Activated T-cell treated with anti-CD3 and anti-CD28 coated beads, Interleukin-2, amount 50 U/mL, for 48 hours (primary cell): Measurements from ENCODE around the gene HMSD.
"Not testable (repeated sequence)": the region's sequence is repeated elsewhere in the genome, so short reads cannot be mapped to it uniquely, and the experiment has no call there.

Experiments
- DNase-seq, 2 experiments: peaks; one replicate each; pipeline ENCODE4 v3.0.0-alpha.2; 2020

The HMSD gene, protein sequence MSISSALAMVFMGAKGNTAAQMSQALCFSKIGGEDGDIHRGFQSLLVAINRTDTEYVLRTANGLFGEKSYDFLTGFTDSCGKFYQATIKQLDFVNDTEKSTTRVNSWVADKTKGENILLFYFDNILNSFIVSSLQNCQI

DNA sequence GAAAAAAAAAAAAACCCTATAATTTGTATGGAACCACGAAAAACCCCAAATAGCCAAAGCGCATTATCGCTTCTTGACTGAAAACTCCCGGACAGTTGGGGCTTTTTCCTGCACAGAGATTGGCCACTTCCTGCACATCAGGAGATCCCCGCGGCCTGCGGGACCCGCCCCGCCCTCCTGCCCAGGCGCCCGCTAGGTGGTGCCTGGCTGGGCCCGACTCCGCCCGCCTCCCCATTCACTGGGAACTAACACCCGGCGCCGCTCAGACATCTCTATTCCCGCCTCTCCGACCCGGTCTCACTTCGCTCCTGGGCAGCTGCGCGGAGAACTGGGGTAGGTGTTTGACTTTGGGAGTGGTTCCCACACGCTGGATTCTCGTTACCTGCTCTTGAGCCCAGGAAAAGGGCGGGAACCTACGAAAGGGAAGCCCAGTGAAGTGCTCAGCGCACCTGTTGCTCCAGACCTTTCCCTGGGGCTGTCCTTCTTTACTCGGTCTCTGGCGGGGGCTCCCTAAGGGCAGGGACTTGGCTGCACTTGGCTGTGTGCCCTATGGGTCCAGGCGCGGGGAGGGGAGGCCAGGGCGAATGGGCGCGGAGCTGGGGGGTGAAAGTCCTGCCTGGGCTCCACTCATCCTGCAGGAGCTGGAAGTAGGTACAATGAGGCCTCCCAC is at the start of gene HMSD:
TSS of gene HMSD (plus strand) at position 234 of the 670 bp plus-strand sequence. CDS start 4,155 bp downstream, outside the sequence.
- peak; percentile 73 to 82 for DNase-seq

DNA sequence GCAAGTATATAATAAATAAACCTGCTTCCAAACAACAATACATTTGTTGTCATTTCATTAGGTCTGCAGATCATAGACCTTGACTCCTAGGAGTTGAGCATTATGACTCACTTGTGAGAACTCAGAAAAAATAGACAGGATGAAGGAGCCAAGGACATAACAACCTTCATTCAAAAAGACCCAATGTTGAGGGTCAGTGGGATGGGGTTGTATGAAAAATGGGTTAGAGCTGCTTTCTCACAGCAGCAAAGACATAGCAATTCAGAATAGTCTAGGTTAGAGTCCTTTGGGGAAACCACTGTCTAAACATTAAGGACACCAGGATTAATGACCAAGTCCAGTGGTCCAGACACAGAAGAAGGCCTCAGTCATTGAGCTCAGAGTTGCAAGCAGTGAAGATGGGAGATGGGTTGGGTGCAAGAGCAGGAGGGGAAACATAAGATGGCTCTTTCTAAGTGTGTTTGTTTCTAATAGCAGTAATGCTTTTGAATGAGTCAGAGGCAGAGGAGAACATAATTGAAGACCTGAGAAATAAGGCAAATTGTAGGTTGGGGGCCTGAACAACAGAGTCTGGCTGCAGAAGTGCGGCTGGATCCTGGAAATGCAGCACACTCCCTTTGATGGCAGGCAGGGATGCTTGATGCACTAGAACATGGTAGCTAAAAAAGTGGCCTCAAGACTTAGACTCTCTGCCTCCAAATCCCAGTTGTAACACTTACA is 45.1 kb upstream of the HMSD start:
- DNase-seq: no peak

DNA sequence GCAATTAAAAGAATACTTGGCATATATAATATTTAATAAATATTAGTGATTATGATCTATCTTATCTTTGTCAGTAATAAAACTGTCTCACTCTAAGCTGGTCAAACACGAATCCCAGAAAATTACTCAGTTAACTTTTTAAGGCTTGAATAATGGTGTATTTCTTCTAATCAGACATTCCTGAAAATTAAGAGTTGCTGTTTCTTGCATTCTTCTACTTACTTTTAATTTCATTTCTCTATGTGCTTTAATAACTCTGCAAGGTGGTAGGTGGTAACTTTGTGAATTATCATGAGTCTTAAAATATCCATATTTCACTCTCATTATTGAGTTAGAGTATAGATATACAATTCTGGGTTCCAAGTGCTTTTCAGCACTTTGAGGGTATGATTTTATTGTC is 44.4 kb upstream of the HMSD start:
- no peak for DNase-seq

DNA sequence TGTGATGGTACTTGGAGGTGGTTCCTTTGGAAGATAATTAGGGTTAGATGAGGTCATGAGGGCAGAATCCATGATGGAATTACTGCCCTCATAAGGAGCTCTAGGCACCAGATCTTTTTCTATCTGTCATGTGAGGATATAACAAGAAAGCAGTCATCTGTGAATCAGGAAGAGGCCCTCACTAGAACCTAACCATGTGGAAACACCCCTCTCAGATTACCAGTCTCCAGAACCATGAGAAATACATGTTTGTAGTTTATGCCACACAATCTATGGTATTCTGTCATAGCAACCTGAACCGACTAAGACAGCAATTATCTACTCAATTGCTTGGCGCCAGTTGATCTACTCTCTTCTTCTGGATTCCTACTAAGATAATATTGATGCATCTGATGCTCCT is 43.7 kb upstream of the HMSD start:
- DNase-seq: no peak

DNA sequence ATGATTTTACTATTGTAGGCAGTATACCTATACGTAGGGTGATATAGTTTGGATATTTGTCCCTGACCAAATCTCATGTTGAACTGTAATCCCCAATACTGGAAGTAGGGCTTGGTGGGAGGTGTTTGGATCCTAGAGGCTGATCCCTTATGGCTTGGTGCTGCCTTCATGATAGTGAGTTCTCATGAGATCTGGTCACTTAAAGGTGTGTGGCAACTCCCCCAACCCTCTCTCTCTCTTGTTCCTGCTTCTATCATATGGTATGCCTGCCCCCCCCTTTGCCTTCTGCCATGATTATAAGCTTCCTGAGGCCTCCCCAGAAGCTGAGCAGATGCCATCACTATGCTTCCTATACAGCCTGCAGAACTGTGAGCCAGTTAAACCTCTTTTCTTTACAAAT is 43.0 kb upstream of the HMSD start:
- DNase-seq: no peak

DNA sequence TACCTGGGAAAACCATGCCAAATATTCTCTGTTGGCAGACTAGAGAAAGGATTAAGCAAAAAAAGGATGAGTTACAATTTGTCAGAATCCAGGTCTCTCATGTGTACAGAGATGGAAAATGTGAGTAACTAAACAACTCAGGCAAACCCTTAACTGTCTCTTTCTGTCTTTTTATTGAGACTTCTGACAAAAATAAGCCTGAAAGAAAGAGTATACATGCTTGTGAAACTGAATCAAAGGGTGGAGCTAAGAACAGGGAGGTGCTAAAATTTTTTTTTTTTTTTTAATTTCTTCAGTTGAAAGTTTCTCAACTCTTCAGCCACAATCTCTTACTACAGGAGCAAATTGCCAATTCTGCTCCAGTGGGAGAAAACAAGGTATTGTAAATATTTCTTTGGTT is 41.4 kb upstream of the HMSD start, which contains the start of gene SERPINB10:
TSS of gene SERPINB10 (plus strand) at position 295 of the 400 bp plus-strand sequence. CDS start 7,553 bp downstream, outside the sequence.
- no peak for DNase-seq

DNA sequence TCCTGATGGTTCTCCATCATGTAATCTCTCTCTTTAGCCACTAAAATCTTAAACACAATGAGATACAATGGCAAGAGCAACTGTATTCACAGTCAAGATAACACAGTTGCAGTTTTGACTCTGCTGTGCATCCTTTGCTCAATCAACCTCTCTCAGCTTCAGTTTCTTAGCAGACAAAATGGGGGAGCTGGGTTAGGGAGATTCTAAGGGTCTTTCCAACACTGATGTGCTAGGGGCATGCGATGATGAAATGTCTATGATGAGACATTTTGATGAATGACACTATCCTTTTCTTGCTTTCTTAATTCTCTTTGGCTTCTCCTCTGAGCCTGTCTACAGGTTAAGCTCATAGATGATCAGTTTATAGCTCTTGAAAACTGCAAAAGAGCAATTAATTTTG is 40.2 kb upstream of the HMSD start:
- DNase-seq: no peak

DNA sequence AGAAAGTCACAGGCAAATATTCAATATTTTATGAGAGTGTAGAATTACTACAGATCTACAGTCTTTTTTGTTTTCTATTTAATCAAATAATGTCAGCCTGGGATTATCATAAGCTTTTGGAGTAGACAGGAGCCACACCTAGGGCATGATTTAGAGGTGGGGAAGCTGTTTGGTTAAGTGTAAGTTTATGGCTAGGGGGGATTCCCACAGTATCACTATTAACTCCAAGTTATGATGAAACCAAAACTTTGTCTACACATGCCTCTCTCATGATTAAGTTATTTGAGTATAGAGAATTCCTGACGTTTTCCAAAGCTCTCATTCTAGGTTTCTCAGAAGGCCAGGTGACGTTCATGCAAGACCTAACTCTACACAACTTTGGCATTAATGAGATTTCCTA is 39.2 kb upstream of the HMSD start:
- no peak for DNase-seq

DNA sequence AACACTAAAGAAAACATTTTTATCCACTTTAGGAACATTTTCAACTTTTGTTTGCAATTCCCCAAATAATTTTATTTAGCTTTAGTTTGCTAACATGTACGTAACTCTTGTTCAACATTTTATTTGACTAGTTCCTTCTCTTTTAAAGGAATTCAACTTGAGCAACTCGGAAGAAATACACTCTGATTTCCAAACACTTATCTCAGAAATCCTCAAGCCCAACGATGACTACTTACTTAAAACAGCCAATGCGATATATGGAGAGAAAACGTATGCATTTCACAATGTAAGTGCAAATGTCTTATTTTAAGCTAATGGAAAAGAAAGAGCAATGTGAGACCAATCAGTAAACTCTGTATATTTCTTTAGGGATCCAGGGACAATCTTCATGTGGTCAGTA is 31.3 kb upstream of the HMSD start:
- DNase-seq: no peak

DNA sequence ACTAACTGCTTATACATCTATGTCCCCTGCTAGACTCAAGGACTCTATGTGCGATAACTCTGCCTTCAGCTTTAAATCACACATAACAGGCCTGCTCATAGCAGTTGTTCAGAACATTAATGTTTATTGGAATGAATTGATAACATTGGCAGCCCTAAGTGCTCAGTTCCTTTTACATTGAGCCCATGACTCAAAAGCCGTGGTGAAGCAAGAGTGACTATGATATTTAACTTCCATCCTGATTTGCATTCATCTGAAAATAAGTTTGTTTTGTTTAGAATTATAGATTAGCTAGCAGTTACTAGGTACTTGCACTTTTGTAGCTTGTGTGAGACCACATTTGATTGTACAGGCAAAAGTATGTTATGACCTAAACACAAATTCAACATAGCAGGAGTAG is 27.1 kb upstream of the HMSD start:
- no peak for DNase-seq

DNA sequence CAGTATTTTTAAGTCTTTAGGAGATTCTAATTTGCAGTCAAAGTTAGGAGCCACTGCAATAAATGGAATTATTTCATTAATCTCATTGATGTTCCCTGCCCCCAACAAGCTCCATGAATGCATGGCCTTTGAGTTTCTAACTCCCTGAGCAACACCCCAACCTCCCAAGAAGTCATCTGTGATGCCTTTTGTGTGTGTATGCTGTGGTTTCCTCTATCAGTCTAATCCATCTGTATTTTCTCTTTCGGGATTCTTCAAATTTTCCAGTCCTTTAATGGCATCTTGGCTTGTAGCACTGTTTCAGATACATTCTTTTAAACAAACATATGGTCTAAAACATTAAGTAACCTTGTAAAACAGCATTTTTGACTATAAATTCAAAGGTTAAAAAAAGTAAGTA is 24.6 kb upstream of the HMSD start:
- DNase-seq: no peak

DNA sequence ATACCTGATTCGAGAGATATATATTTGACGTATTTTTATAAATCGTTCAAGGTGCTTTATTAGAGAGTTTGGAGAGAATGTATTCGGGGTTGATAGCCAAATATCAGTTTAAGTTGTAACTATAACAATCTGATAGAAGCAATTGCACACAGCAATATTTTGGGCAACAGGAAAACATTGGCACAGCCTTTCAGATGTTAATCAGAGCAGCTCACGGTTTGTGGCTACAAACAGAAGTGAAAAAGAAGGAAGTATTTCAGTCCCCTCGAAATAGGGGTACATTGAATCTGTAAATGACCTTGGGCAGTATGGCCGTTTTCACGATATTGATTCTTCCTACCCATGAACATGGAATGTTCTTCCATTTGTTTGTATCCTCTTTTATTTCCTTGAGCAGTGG is 20.8 kb upstream of the HMSD start:
- no peak for DNase-seq

DNA sequence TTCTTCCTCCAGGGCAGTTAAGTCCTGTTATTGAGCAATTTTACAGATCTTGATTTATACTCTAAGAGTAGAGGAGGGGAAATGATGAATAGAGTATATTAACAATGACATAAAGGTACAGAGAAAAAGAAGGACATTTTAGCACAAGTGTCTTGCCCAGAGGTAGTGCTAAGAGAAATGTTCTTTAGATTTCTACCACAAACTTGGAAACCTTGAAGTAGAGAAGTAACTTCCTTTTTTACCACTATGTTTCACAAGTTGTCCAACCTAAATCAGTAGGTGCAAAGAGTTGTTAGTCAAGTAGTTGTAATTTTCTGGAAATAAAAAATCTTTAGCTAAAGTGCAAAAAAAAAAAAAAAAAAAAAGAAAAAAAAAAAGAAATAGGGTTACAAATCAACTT is 19.7 kb upstream of the HMSD start:
- DNase-seq: not testable (repeated sequence)

DNA sequence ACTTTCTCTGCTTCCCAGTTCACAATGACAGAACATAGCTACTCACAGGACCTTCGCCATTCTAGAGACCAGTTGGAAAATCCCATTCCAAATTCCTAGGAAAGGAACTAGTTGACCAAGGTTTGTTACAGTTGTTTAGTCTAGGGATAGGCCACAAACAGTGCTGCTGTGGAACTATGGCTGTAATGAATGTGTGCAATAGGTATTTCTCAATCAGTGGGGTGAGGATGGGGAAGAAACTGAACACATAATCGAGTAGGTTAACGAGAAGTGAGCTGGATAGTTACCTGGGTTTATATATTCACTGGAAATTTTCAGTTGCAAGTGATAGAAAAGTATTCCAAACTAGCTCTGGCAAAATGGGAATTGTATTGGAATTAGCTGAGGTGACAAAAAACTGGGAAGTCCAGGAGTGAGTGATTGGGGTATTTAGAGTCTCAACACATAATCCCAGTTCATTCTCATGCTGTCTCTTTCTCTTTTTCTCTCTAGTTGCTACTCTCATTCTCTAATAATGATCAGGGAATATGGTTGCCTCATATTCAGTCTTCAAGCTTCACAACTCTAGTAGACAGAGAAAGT is 18.2 kb upstream of the HMSD start:
- DNase-seq: no peak

DNA sequence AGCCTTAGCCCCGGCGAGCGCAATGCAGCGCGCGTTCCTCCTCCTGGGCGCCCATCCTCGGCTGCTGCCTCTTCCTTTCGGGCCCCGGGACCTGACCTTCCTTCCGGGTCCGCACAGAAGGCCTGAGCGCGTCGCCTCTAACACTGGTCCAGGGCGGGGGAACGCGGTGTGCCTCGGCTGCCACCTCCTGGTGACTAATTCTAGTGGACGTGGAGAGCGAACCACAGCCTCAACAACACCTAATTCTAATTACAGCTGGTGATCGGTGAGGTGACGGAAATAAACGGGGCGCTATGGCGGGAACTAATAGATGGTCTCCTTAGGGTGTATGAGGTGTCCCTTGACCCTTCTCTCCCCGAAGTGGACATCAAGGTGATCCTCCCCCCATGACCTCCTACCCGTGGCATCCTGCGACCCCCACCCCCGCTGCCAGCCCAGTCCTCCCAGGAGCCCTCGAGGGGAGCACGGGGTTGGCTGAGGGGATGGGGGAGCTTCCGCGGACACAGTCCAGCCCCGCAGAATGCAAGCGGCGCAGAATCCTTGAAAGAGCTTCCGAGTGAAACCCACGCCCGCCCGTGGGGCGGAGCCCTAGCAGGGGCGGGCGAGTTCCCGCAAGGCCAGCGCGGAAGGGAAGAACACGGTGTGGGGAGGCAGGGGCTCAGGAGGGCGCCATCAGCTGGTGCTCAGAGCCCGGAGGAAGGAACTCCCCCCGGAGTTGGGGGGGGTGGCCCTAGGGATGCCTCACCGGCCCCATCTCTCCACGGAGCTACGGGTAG is 12.8 kb upstream of the HMSD start:
- peak; percentile 63 to 68 for DNase-seq

DNA sequence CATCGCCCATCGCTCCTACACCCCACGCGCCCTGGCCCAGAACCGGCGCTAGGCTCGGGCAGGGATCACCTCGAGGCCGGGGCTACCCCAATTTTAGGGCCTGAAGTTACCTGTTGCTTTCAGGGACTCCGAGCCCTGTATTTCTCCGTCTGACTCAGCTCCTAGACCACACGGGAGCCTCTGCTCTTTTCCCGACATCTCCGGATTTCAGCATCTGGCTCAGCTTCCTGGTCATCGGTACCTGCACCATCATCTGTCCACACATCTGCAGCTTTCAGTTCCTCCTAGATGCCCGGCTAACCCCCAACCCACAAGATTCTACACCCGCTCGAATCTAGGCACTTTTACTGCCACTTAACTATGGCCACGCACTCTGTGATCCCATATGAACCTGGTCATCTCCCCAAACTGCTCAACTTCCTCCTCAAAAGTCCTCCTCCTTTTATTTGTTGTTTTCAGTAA is 12.1 kb upstream of the HMSD start:
- DNase-seq: no peak

DNA sequence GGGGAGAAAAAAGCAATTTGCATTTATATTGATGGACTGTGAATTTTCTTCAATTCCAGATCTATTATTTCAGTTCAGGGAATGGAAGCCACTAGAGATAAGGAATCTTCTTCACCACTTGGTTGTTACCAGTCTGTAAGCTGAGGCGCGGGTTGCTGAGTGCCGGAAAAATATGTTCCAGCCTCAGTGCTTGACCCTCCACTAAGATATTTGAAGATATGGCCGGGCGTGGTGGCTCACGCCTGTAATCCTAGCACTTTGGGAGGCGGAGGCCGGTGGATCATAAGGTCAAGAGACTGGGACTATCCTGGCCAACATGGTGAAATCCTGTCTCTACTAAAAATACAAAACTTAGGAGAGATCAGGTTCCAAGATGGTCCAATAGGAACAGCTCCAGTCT is 9.1 kb upstream of the HMSD start:
- no peak for DNase-seq

DNA sequence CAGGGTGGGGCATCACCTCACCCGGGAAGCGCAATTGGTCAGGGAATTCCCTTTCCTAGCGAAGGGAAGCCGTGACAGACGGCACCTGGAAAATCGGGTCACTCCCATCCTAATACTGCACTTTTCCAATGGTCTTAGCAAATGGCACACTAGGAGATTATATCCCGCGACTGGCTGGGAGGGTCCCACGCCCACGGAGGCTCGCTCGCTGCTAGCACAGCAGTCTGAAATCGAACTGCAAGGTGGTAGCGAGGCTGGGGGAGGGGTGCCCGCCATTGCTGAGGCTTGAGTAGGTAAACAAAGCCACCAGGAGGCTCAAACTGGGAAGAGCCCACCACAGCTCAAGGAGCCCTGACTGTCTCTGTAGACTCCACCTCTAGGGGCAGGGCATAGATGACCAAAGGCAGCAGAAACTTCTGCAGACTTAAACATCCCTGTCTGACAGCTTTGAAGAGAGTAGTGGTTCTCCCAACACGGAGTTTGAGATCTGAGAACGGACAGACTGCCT is 8.5 kb upstream of the HMSD start:
- DNase-seq: not testable (repeated sequence)

DNA sequence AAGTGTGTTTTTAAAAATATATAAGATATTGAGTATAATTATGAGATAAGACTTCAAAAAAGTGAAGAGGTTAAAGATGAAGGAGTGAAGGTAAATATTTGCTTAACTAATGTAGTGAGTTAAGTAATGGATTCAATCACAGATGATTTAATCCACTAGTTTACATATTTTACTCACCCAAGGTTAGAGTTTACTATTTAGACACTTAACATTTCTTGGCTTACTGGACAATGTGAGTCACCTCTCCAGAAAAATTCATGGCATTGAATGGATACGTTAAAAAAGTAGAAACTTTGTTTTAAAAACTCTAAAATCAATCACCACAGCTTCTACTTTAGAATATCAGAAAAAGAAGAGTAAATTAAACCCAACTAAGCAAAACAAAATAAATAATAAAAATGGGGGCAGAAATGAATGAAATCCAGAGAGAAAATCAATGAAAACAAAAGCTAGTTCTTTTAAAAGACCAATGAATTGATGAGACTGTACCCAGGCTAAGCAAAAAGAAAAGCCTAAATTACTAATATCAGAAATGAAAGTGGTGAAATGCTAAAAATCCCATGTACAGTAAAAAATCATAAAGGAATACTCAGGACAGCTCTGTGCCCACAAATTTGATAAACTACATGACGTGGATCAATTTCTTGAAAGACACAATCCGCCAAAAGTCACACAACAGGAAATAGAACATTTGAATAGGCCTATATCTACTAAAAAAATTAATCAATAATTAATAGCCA is 1.9 kb upstream of the HMSD start:
- DNase-seq: no peak

DNA sequence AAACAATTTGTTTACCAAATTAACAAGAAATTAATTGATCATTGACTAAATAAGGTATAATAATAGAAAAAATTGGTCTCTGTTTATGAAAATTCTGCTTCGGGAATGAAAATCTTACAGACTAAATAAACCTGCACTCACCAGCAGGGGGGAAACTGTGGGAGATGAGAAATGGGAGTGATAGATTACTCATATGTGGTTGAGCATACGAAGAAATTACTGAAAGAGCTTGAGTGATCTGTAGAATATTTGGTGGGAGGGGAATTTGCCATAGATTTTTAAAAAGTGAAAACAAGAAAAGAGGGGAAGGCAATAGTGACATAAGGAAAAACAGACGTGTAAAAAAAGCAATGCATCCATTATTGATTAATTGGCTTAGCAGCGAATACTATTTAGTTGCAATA is 2.2 kb downstream of the HMSD start:
- DNase-seq: peak; percentile 42

DNA sequence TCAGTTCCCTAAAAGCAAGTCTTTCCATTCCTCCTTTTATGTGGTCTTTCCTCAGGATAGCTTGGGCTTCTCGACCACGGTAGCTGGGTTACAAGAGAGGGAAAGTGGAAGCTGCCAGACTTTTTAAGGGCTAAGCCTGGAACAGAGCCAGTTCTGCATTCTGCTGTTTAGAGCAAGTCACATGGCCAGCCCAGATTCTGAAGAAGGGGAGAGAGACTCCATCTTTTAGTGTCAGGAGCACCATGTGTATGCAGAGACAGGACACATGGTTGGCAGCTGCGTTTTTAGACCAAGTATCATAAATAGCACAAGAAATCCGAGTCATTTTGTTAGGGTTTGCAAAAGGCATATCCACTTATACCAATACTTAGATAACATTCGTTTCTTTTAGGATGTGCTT is 4.7 kb downstream of the HMSD start:
- DNase-seq: no peak

DNA sequence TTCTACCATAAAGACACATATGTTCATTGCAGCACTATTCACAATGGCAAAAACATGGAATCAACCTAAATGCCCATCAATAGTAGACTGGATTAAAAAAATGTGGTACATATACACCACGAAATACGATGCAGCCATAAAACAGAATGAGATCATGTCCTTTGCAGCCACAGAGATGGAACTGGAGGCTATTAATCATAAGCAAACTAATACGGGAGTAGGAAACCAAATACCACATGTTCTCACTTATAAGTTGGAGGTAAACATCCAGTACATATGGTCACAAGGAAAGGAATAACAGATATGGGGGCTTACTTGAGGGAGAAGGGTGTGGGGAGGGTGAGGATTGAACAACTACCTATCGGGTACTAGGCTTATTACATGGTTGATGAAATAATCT is 7.7 kb downstream of the HMSD start:
- DNase-seq: no peak
